K562 (cell line): ENCODE measurements around the gene KRTAP10-8. TPM values are rescaled to one million over a fixed set of nuclear protein-coding genes. Genes with fewer than 3 reads are reported as not detected.

Experiments used
- ATAC-seq: fragments of 200-7000 bp; cut with Tn5 transposase; 3 replicates; pipeline ENCODE4 v1.9.1; 2020; ENCODE audit warnings: moderate library complexity
- BruUV-seq: library from RNA; stranded (reverse); fragments of 400-500 nt; replicated peaks from 2 replicates; lab custom pipeline; 2021; lab: Mats Ljungman, UMichigan
- CTCF ChIA-PET: fragments of 300-600 bp; formaldehyde crosslinking; extraction: SDS; loops from one replicate; lab custom pipeline; 2021; ENCODE audit warnings: low intra/inter-chr PET ratio; lab: Yijun Ruan, JAX
- POLR2A ChIA-PET: fragments of 300-600, 350-650 bp; sonication (Branson Sonifier 250); formaldehyde crosslinking; extraction: SDS; loops from one replicate; lab custom pipeline; 2021; ENCODE audit warnings: antibody characterized with exemption, inconsistent platforms; lab: Yijun Ruan, JAX
- DNase-seq, 4 experiments: peaks; one replicate each; pipeline versions ENCODE4 v3.0.0 to v3.0.0-alpha.2; 2011 to 2018; ENCODE audit warnings: low spot score in 3 of 4, mixed read lengths in 3 of 4; ENCODE audit errors: extremely low read depth in 1 of 4
- FAIRE-seq: peaks from 2 replicates; lab custom pipeline; 2011; peaks lifted over from hg19 to GRCh38; lab: Jason Lieb, UNC
- H2AFZ ChIP-seq: 2 replicates; pipeline ENCODE4 v1.6.0; 2011; ENCODE audit warnings: low read depth, low read length, control low read depth, inconsistent platforms
- H3K27ac ChIP-seq: fragments of 200-600 bp; 3 replicates; pipeline ENCODE4 v1.8.0; 2011; ENCODE audit warnings: low read depth, mild to moderate bottlenecking, control low read depth, inconsistent platforms, low read length, moderate library complexity, mixed read lengths; ENCODE audit errors: extremely low read depth
- H3K27me3 ChIP-seq, 2 experiments: fragments of 300-600 bp in 1 of 2; 2 replicates in 1 of 2; 3 replicates in 1 of 2; pipeline versions ENCODE4 v1.6.0 to v1.8.0; 2011; ENCODE audit warnings: inconsistent platforms in 2 of 2, low read length in 2 of 2, mild to moderate bottlenecking in 1 of 2, mixed read lengths in 1 of 2, moderate library complexity in 1 of 2; ENCODE audit not compliant: control insufficient read depth in 2 of 2, insufficient read depth in 2 of 2
- H3K36me3 ChIP-seq: fragments of 300-600 bp; 3 replicates; pipeline ENCODE4 v1.8.0; 2011; ENCODE audit warnings: mild to moderate bottlenecking, low read length, inconsistent platforms; ENCODE audit not compliant: control insufficient read depth, insufficient read depth
- H3K4me1 ChIP-seq, 2 experiments: fragments of 200-600 bp in 1 of 2; replicated peaks in 1 of 2; 2 replicates in 1 of 2; 3 replicates in 1 of 2; pipeline versions ENCODE4 v1.5.1 to v1.8.0; 2011; ENCODE audit warnings: inconsistent platforms in 2 of 2, low read length in 2 of 2, mild to moderate bottlenecking in 1 of 2, mixed read lengths in 1 of 2, moderate library complexity in 1 of 2; ENCODE audit not compliant: control insufficient read depth in 2 of 2, insufficient read depth in 2 of 2
- H3K4me2 ChIP-seq: 2 replicates; pipeline ENCODE4 v1.6.1; 2011; ENCODE audit warnings: low read length, control low read depth, inconsistent platforms, mixed read lengths; ENCODE audit not compliant: insufficient read depth
- H3K4me3 ChIP-seq: fragments of 200-600 bp; sonication (generic), shearing (Covaris generic); 2 replicates; pipeline ENCODE4 v1.5.1; 2016; ENCODE audit warnings: control low read depth, inconsistent platforms
- H3K79me2 ChIP-seq: fragments of 200-600 bp; 3 replicates; pipeline ENCODE4 v1.8.0; 2011; ENCODE audit warnings: low read length, inconsistent platforms; ENCODE audit not compliant: control insufficient read depth, insufficient read depth
- H3K9ac ChIP-seq, 2 experiments: 2 replicates each; pipeline versions ENCODE4 v1.6.0 to v1.6.1; 2011; ENCODE audit warnings: low read depth in 2 of 2, low read length in 2 of 2, control low read depth in 1 of 2, inconsistent platforms in 1 of 2, mild to moderate bottlenecking in 1 of 2, mixed read lengths in 1 of 2; ENCODE audit not compliant: insufficient read depth in 1 of 2
- H3K9me1 ChIP-seq: one replicate; pipeline ENCODE4 v1.6.0; 2011; ENCODE audit warnings: inconsistent platforms, mild to moderate bottlenecking, low read length, moderate library complexity; ENCODE audit not compliant: control insufficient read depth, insufficient read depth
- H3K9me3 ChIP-seq: replicated peaks from 2 replicates; pipeline ENCODE4 v1.5.1; 2011; ENCODE audit warnings: low read depth, low read length, inconsistent platforms; ENCODE audit not compliant: control insufficient read depth, insufficient read depth
- H4K20me1 ChIP-seq: replicated peaks from 2 replicates; pipeline ENCODE4 v1.6.1; 2011; ENCODE audit warnings: low read length, inconsistent platforms, mixed read lengths; ENCODE audit not compliant: control insufficient read depth, insufficient read depth
- CREBBP ChIP-seq: IDR thresholded peaks from one replicate; pipeline ENCODE4 v1.6.1; 2012; ENCODE audit warnings: low read depth, mild to moderate bottlenecking, control low read depth, inconsistent platforms, low read length
- CTBP1 ChIP-seq: fragments of 450-650 bp; IDR thresholded peaks from 2 replicates; pipeline ENCODE4 v1.6.1; 2016; ENCODE audit warnings: borderline replicate concordance
- ETV6 ChIP-seq, 3 experiments: fragments of 150-350 bp in 1 of 3; sonication (generic) in 1 of 3; formaldehyde crosslinking in 1 of 3; IDR thresholded peaks; 2 replicates each; pipeline versions ENCODE4 v1.6.1 to v1.8.0; 2014 to 2022; ENCODE audit warnings: borderline replicate concordance in 2 of 3, low read depth in 2 of 3, antibody characterized with exemption in 1 of 3, low read length in 1 of 3, mild to moderate bottlenecking in 1 of 3, missing genetic modification reagents in 1 of 3
- FOS ChIP-seq: IDR thresholded peaks from 3 replicates; pipeline ENCODE4 v1.6.1; 2011; ENCODE audit not compliant: insufficient read length; ENCODE audit errors: extremely low read depth
- L3MBTL2 ChIP-seq: fragments of 450-650 bp; IDR thresholded peaks from 2 replicates; pipeline ENCODE4 v1.6.1; 2016; ENCODE audit warnings: mild to moderate bottlenecking, moderate library complexity
- SRSF3 ChIP-seq: fragments of 200-400 bp; formaldehyde crosslinking; IDR thresholded peaks from 2 replicates; pipeline ENCODE4 v1.6.1; 2016; ENCODE audit warnings: mild to moderate bottlenecking, low read length, moderate library complexity; ENCODE audit not compliant: insufficient read depth
- ZNF347 ChIP-seq: fragments of 450-650 bp; formaldehyde crosslinking; IDR thresholded peaks from 2 replicates; pipeline ENCODE4 v1.4.0; 2020; ENCODE audit warnings: low read depth, mild to moderate bottlenecking, moderate library complexity
- ZZZ3 ChIP-seq: fragments of 450-650 bp; IDR thresholded peaks from 2 replicates; pipeline ENCODE4 v1.6.1; 2016; ENCODE audit warnings: antibody characterized with exemption, mild to moderate bottlenecking, moderate library complexity
- WGBS: fragments of 100-300 bp; shearing (Covaris generic); methylation state at CpG from one replicate; pipeline ENCODE4 v1.1.6; 2016; ENCODE audit warnings: low coverage, mixed read lengths; ENCODE audit not compliant: insufficient coverage; ENCODE audit errors: missing lambda C conversion rate; 5-methylcytosine and 5-hydroxymethylcytosine counted together
- in situ Hi-C: fragments of 300-500 bp; cut with MboI; formaldehyde crosslinking; loops from 4 replicates; pipeline ENCODE4 v1.15.0; 2018; ENCODE audit warnings: inconsistent platforms, mixed read lengths
- intact Hi-C: fragments of 100-400 bp; cut with micrococcal nuclease; formaldehyde crosslinking; loops from 2 replicates; pipeline ENCODE4 v1.14.2; 2022
- polyA plus RNA-seq, 8 experiments: library from polyadenylated mRNA; depleted of rRNA in 4 of 8; stranded (reverse) in 5 of 8; unstranded in 3 of 8; fragments of >200 nt; fragmentation: Nextera tagmentation in 2 of 8; fragmentation: Illumina TruSeq in 1 of 8; extraction: Ambion mirVana in 2 of 8; extraction: Trizol in 1 of 8; gene quantifications; 2 replicates each; pipeline versions ENCODE4 v1.2.1 to v1.2.3, GENCODE V29; 2011 to 2014; ENCODE audit warnings: inconsistent platforms in 1 of 8, missing spikeins in 1 of 8
- total RNA-seq, 7 experiments: library from RNA; depleted of rRNA in 6 of 7; stranded (reverse); fragments of >200 nt in 6 of 7; fragmentation: Illumina TruSeq in 2 of 7; extraction: Trizol in 2 of 7; gene quantifications; 2 replicates each; pipeline versions ENCODE4 v1.2.1 to v1.2.3, GENCODE V29; 2011 to 2021; ENCODE audit warnings: low replicate concordance in 1 of 7
- TF ChIP-seq, protein P1 (sequence below): fragments of 450-650 bp; IDR thresholded peaks from 2 replicates; pipeline ENCODE4 v1.6.1; 2018; ENCODE audit not compliant: partially characterized antibody
- TF ChIP-seq, protein P2 (sequence below): fragments of 250-450 bp; sonication (Bioruptor Pico); IDR thresholded peaks from 2 replicates; pipeline ENCODE4 v1.5.0; 2021

Gene KRTAP10-8
- total and polyA plus RNA-seq, 9 of the 15 experiments (the other 6 are each of a cell fraction or from before 2014, with no cell fraction given) = not detected

- no peak overlapping the region for H3K27ac ChIP-seq
- no peaks in the 10 kb centered on the region for H3K9me3 ChIP-seq
- ATAC-seq = no peak; the same call in 2 of the 3 replicates
- FAIRE-seq = no peak
- DNase-seq = no peak
- CTCF ChIA-PET = no interaction called here
- H3K4me1 ChIP-seq = peaks cover 0 to 6% of the 10 kb centered on the region in 2 experiments; a peak in 2 of 5 replicates
- H3K79me2 ChIP-seq = no peaks in the 10 kb centered on the region
- in situ Hi-C loops = no loop called here
- no peak overlapping the region for H3K9ac ChIP-seq
- H3K9me1 ChIP-seq = no peaks in the 10 kb centered on the region
- POLR2A ChIA-PET = interaction anchor here (0.6 to 1.2 kb wide), 3 partner anchors 14 to 284 kb away, joined by 3 to 4 read pairs (median 4); partner anchors contain the start of genes KRTAP10-10 and KRTAP12-1
- no TSS peak for BruUV-seq
- peaks cover 13 to 74% of the 10 kb centered on the region in 2 experiments; a peak in 4 of 5 replicates for H3K27me3 ChIP-seq
- no peak overlapping the region for H3K4me3 ChIP-seq
- no peaks in the 10 kb centered on the region for H4K20me1 ChIP-seq
- TF ChIP-seq ZZZ3 (no peak), FOS (no peak)
- intact Hi-C loops = no loop called here
- 2% methylated on average over 12 of the region's 12 CpGs for WGBS
- no peak overlapping the region for H3K4me2 ChIP-seq
- H3K36me3 ChIP-seq = no peaks in the 10 kb centered on the region
- no peak overlapping the region for H2AFZ ChIP-seq
Observed at GRCh38 chr21:44650973-44651675, 39.2 kb downstream of the KRTAP10-8 start.

- ChIA-PET CTCF (no interaction called here), POLR2A (interaction anchor here (0.6 to 0.8 kb wide), 2 partner anchors 11 to 73 kb away, joined by 3 to 4 read pairs; no protein-coding TSS in a partner anchor)
- Histone ChIP-seq H3K36me3 (no peaks in the 10 kb centered on the region), H3K79me2 (no peaks in the 10 kb centered on the region), H3K4me3 (no peak overlapping the region), H3K27ac (no peak overlapping the region), H3K9ac (no peak overlapping the region), H3K4me2 (no peak overlapping the region), H3K9me1 (no peaks in the 10 kb centered on the region), H2AFZ (no peak overlapping the region), H4K20me1 (no peaks in the 10 kb centered on the region), H3K9me3 (no peaks in the 10 kb centered on the region), H3K27me3 (peaks cover 13 to 62% of the 10 kb centered on the region in 2 experiments; a peak in 4 of 5 replicates), H3K4me1 (peaks cover 0 to 8% of the 10 kb centered on the region in 2 experiments; a peak in 2 of 5 replicates)
- DNase-seq (peak; percentile 9 to 43 (median 29)), ATAC-seq (peak; percentile 59), FAIRE-seq (no peak)
- in situ Hi-C loops = no loop called here
- no TSS peak for BruUV-seq
- intact Hi-C loops = no loop called here
- 0% methylated on average over 14 of the region's 14 CpGs for WGBS
- TF ChIP-seq CTBP1 = peak; percentile 48; the same call in 1 of the 2 replicates
- no peak for TF ChIP-seq ETV6 (IDR thresholded peaks at IDR 0.05; ENCODE audit: borderline replicate concordance in 1 of 2, low read depth in 2 of 2, low read length in 1 of 2)
- no peak for TF ChIP-seq ETV6 (CRISPR knock-in tag; IDR thresholded peaks at IDR 0.05; ENCODE audit: borderline replicate concordance)
- TF ChIP-seq L3MBTL2 = peak; percentile 88
- TF ChIP-seq, protein P1, sequence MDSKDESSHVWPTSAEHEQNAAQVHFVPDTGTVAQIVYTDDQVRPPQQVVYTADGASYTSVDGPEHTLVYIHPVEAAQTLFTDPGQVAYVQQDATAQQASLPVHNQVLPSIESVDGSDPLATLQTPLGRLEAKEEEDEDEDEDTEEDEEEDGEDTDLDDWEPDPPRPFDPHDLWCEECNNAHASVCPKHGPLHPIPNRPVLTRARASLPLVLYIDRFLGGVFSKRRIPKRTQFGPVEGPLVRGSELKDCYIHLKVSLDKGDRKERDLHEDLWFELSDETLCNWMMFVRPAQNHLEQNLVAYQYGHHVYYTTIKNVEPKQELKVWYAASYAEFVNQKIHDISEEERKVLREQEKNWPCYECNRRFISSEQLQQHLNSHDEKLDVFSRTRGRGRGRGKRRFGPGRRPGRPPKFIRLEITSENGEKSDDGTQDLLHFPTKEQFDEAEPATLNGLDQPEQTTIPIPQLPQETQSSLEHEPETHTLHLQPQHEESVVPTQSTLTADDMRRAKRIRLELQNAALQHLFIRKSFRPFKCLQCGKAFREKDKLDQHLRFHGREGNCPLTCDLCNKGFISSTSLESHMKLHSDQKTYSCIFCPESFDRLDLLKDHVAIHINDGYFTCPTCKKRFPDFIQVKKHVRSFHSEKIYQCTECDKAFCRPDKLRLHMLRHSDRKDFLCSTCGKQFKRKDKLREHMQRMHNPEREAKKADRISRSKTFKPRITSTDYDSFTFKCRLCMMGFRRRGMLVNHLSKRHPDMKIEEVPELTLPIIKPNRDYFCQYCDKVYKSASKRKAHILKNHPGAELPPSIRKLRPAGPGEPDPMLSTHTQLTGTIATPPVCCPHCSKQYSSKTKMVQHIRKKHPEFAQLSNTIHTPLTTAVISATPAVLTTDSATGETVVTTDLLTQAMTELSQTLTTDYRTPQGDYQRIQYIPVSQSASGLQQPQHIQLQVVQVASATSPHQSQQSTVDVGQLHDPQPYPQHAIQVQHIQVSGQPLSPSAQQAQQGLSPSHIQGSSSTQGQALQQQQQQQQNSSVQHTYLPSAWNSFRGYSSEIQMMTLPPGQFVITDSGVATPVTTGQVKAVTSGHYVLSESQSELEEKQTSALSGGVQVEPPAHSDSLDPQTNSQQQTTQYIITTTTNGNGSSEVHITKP = no peak
- no peak for TF ChIP-seq CREBBP
- TF ChIP-seq SRSF3 = no peak
- TF ChIP-seq ZNF347 (CRISPR knock-in tag) = no peak
- TF ChIP-seq, protein P2, sequence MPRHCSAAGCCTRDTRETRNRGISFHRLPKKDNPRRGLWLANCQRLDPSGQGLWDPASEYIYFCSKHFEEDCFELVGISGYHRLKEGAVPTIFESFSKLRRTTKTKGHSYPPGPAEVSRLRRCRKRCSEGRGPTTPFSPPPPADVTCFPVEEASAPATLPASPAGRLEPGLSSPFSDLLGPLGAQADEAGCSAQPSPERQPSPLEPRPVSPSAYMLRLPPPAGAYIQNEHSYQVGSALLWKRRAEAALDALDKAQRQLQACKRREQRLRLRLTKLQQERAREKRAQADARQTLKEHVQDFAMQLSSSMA (CRISPR knock-in tag) = no peak
Observed at GRCh38 chr21:44653123-44653522, 41.2 kb downstream of the KRTAP10-8 start.
